GM19372 (cell line): Measurements from ENCODE around the gene CLIC4.
"Not testable (repeated sequence)": the region's sequence is repeated elsewhere in the genome, so short reads cannot be mapped to it uniquely, and the experiment has no call there.

Experiments
- ATAC-seq: cut with Tn5 transposase; IDR thresholded peaks from one replicate; pipeline ENCODE4 v1.9.1; 2021; ENCODE audit warnings: mild to moderate bottlenecking, low read depth, moderate library complexity; ENCODE audit not compliant: unreplicated experiment

Gene CLIC4

DNA sequence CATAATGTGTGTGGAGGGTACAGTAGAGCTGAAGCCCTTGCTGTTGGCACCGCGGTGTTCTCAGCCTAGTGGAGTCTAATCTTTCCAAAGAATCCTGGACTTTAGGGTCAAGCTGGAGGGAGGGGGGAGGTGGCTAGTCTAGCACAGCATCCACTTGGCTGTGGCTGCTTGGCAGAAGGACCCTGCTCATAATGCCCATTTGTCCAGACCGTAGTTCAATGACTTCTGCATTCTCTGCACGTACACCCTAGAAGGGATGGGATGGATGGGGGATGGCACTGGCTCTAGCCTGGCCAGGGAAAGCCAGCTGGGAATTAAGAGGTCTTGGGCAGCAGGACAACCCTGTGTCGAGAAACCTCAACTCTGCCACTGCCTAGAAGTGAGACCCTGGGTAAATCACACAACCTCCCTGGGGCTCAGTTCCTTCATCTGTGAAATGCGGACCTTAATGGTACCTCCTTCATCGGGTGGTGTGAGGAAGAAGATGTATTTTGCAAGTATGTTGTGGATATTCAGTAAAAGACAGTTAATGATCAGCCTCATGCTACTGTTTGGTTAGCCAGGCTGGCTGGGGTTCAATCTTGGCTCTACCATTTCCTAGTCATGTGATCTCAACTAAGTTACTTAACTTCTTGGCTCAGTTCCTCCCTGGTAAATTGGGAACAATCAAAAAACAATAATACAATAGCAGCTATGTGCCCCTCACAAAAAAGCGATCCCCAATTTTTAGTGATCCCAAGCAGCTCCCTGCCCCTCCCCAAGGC is 27.2 kb upstream of the CLIC4 start:
- no peak for ATAC-seq

- no peak for ATAC-seq
Observed at GRCh38 chr1:24720152-24720551, 25.1 kb upstream of the CLIC4 start.

GRCh38 chr1:24721533-24721932 is 23.7 kb upstream of the CLIC4 start:
- no peak for ATAC-seq

DNA sequence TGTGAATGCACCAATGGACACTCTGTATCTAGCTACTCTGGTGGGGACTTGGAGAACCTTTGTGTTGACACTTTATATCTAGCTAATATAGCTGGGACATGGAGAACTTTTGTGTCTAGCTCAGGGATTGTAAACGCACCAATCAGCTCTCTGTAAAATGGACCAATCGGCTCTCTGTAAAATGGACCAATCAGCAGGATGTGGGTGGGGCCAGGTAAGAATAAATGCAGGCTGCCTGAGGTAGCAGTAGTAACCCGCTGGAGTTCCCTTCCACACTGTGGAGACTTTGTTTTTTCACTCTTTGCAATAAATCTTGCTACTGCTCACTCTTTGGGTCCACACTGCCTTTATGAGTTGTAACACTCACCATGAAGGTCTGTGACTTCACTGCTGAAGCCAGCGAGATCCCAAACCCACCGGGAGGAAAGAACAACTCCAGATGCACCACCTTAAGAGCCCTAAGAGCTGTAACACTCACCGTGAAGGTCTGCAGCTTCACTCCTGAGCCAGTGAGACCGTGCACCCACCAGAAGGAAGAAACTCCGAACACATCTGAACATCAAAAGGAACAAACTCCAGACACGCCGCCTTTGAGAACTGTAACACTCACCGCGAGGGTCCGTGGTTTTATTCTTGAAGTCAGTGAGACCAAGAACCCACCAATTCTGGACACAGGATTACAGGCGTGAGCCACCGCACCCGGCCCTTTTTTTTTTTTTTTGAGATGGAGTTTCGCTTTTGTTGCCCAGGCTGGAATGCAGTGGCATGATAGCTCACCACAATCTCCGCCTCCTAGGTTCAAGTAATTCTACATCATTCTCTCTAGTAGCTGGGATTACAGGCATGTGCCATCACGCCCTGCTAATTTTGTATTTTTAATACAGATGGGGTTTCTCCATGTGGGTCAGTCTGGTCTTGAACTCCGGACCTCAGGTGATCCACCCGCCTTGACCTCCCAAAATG is 22.9 kb upstream of the CLIC4 start:
- ATAC-seq = not testable (repeated sequence)

GRCh38 chr1:24724345-24725208 is 20.7 kb upstream of the CLIC4 start:
- no peak for ATAC-seq

- no peak for ATAC-seq
Observed at GRCh38 chr1:24725209-24725651, 20.0 kb upstream of the CLIC4 start.

DNA sequence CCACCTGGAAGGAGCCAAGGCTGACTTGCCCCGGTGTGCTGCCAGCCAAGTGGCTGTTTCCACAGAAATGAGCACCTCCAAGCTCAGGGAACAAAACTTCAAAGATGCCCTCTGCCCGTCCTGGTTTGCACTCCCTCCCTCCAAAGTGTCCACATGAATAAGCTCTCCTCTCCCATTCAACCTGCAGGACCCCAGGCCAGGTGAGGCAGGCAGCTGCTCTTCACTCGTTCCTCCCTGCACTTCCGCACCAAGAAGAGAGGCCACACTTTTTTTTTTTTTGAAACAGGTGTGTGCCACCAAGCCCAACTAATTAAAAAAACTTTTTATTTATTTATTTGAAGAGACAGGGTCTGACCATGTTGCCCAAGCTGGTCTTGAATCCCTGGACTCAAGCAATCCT is 18.5 kb upstream of the CLIC4 start:
- ATAC-seq = no peak

DNA sequence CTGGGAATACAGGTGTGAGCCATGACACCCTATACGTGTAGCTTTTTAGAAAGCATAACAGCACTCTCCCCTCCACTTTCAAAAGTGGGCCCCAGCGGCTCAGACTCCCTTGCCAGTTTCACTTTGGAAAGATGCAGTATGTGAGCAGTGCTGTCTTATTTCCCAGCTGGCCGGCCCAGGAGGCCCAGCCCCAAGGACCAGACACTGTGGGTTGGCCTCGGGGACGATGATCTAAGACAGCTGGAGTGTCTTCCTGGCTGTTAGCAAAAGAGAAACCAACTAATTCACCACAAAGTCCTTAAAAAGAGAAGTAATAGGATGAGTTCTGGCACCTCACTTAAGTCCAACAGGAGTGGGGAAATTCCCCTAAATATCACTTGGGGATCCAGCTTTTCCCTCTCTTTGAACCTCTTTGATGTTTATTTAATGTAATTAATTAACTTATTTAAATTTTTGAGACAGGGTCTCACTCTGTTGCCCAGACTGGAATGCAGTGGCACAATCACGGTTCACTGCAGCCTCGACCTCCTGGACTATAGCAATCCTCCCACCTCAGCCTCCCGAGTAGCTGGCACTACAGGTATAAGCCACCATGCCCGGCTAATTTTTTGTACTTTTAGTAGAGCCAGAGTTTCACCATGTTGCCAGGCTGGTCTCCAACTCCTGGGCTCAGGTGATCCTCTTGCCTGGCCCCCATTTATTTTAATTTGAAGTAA is 17.6 kb upstream of the CLIC4 start:
- no peak for ATAC-seq

DNA sequence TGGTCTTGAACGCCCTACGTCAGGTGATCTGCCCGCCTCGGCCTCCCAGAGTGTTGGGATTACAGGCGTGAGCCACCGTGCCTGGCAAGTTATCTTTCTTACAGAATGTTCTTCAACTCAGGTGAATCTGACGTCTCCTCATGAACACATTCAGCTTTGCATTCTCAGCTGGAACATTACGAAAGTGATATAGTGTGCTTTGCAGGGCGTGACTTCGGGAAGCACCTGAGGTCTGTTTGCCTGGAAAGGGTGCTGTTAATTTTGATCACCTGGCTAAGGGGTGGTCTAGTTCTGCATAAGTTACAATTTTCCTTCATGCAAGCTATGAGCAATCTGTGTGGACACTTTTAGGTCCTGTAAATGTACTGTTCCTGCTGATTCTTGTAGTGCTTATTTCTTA is 16.3 kb upstream of the CLIC4 start:
- no peak for ATAC-seq

DNA sequence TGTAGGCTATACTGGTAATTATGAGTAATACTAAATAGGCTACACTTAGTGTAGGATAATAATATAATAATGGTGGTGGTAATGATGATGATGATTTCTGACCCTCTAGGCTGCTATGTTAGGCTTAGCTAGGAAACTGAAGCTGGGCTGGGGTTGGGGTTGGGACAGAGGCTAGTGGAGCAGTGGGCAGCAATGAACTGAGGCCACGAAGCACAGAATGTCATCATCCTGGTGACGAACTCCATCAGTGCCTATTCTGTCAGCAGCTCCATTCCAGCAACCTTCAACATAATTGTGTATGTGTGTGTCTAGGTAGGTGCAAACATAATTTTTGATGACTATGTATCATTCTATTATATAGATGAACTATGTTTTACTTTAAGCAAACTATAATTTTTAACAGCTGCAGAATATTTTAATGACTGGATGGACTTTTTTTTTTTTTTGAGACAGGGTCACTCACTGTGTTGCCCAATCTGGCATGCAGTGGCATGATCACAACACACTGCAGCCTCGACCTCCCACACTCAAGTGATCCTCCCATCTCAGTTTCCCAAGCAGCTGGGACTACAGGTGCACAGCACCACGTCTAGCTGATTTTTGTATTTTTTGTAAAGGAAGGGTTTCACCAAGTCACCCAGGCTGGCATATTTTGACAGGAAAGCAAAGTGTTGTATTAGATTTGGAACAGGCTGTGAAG is 12.9 kb upstream of the CLIC4 start:
- no peak for ATAC-seq

DNA sequence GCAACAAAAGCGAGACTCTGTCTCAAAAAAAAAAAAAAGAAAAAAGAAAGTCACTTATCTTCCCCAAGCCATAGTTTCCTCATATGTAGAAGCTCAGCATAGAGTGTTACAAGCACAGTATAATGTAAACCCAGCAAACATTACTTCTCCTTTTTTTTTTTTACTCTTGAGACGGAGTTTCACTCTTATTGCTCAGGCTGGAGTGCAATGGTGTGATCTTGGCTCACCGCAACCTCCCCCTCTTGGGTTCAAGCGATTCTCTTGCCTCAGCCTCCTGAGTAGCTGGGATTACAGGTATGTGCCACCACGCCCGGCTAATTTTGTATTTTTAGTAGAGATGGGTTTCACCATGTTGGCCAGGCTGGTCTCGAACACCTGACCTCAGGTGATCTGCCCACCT is 11.9 kb upstream of the CLIC4 start:
- not testable (repeated sequence) for ATAC-seq

- no peak for ATAC-seq
Observed at GRCh38 chr1:24735156-24735508, 10.1 kb upstream of the CLIC4 start.

DNA sequence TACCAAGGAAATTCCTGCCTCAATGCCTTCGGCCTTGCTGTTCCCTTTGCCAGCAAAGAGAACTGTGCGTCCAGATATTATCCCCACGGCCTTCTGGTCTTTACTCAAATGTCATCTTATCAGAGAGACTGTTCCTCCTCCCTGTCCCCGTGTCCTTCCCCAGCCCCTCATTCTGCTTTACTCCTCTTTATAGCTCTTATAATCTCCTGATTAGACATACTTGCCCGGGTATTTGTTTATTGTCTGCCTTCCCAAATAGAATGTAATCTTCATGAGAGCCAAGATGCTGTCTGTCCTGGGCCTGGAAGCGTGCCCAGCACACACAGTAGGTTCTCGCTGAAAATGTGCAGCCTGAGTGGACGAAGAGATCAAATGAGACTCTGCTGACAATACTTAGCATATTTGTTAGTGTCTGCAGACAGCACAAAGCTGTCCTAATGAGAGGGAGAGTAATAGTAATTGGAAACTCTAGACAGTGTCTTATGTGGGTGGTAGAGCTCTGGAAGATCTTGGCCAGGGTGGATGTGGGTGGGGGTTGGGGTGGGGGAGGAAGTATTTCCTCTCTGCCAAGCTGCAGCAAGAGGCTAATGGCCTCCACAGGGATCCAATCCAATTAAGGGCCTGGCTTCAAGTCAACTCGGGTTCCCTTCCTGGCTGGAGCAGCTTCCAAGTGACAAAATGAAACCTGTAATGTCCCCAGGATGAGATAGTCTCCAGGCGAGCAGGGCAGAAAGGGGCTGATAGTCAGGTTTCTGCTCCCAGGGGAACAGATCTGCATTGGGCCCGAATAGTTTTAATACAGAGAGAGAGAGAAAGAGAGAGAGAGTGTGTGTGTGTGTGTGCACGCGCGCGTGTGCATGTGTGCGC is 9.5 kb upstream of the CLIC4 start:
- no peak for ATAC-seq

DNA sequence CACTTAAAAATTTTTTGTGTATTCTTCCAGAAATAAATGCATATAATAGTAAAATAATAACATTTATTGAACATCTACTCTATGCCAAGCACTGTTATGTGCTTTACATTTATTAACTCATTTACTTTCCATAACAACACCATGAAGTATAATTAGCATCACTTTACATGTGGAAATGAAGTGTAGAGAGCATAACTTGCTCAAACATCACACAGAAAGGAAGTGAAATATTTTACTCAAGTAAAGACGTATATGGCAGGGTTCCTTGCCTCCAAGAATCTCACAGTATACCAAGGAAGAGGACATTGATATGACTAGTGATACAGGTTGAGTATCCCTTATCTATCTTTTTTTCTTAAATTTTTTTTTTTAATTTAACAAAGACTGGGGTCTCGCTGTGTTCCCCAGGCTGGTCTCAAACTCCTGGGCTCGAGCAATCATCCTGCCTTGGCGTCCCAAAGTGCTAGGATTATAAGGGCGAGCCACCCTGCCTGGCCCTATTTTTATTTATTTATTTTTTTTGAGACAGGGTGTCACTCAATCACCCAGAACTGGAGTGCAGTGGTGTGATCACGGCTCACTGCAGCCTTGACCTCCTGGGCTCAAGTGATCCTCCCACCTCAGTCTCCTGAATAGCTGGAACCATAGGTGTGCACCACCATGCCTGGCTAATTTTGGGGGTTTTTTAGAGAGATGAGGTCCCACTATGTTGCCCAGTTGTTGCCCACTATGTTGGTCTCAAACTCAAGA is 7.7 kb upstream of the CLIC4 start:
- ATAC-seq = no peak

DNA sequence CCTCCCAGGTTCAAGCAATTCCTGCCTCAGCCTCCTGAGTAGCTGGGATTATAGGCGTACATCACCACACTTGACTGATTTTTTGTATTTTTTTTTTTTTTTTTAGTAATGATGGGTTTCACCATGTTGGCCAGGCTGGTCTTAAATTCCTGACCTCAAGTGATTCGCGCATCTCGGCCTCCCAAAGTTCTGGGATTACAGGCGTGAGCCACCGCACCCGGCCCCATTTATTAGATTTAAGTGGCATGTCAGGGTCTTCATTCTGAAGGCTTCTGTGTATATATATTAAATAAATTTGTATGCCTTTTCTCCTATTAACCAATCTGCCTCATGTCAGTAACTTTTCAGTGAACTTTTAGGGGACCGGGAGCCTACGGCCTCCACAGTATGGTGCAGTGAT is 6.0 kb upstream of the CLIC4 start:
- no peak for ATAC-seq

DNA sequence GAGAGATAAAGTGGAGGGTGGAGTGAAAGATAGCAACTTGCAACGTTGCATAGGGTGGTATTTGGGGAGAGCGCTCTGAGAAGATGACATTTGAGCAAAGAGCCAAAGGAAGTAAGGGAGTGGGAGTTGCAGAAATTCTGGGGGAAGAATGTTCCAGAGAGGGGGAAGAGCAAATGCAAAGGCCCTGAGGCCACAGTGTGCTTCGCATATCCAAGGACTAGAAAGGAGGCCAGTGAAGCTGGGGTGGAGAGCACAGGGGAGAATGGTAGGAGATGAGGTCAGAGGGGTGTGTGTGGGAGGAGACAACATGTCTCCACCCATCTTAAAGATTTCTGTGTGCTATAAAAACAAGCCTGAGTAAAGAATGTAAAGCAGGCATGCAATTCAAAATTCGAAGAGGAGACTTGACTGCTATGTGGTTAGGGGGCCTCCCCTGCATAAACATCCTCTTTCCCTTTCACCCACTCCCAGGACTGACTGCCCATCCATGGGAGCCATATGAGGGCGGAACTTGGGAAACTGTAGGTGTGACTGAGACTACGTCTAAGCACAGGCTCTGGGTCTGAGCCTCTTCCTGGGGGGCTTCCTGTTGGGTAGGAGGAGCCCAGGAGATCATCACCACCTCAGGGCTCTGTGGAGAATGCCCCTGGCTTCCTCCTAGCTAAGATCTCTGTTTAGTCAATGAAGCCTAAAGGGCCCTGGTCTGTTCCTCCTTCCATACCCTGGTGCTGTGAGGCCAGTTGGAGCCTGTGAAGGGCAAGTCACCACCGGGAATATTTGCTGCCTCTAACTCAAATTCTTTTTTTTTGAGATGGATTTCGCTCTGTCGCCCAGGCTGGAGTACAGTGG is 2.9 kb upstream of the CLIC4 start:
- no peak for ATAC-seq
